GM13976 (cell line): ENCODE data around the gene IRS2.

ENCODE experiments used
- DNase-seq: peaks from one replicate; pipeline ENCODE4 v3.0.0; 2012; ENCODE audit warnings: low spot score
- CTCF ChIP-seq: IDR thresholded peaks from 2 replicates; pipeline ENCODE4 v1.5.1; 2012; ENCODE audit warnings: borderline replicate concordance, mild to moderate bottlenecking; ENCODE audit not compliant: insufficient read depth; ENCODE audit errors: extremely low read depth, missing control alignments, control extremely low read depth
- in situ Hi-C: fragments of 300-500 bp; cut with MboI; formaldehyde crosslinking; loops from one replicate; pipeline ENCODE4 v1.12.0; 2022; ENCODE audit warnings: low sequenced_read_pairs, mixed read lengths, inconsistent platforms; ENCODE audit not compliant: unreplicated experiment

The IRS2 gene

GRCh38 chr13:109773276-109773675 lies 13.1 kb downstream of the IRS2 start:
- in situ Hi-C loops, result no loop called here
- DNase-seq, result no peak
- TF ChIP-seq CTCF, result no peak

GRCh38 chr13:109771926-109772325 lies 14.5 kb downstream of the IRS2 start:
- in situ Hi-C loops, result no loop called here

GRCh38 chr13:109770436-109770835 lies 15.9 kb downstream of the IRS2 start:
- no peak for DNase-seq
- in situ Hi-C loops, result no loop called here
- TF ChIP-seq CTCF, result no peak

More at GRCh38 chr13:109771926-109772325, 14.5 kb downstream of the IRS2 start:
- no peak for TF ChIP-seq CTCF
- DNase-seq, result no peak

GRCh38 chr13:109769921-109770320 lies 16.5 kb downstream of the IRS2 start:
- no peak for TF ChIP-seq CTCF
- DNase-seq, result no peak
- in situ Hi-C loops, result no loop called here

GRCh38 chr13:109769275-109769674 lies 17.1 kb downstream of the IRS2 start:
- TF ChIP-seq CTCF, result no peak
- no peak for DNase-seq
- in situ Hi-C loops, result no loop called here

- no peak for DNase-seq
- in situ Hi-C loops, result no loop called here
Measured at GRCh38 chr13:109768616-109769015, 17.8 kb downstream of the IRS2 start.

More at GRCh38 chr13:109768616-109769015, 17.8 kb downstream of the IRS2 start:
- TF ChIP-seq CTCF, result no peak
